ENCODE data around the gene KCNIP4.

- TF ChIP-seq CTCF (IDR thresholded peaks at IDR 0.05; ENCODE audit: insufficient read depth, low read depth, low read length) (no peak), EZH2 (IDR thresholded peaks at IDR 0.05; ENCODE audit: insufficient read depth, low read length) (no peak)
Measured at GRCh38 chr4:21192367-21192766, 756.2 kb downstream of the KCNIP4 start.
